AG09309 (cell line): Measurements from ENCODE around the gene CEP68.
"Not testable (repeated sequence)": the region's sequence is repeated elsewhere in the genome, so short reads cannot be mapped to it uniquely, and the experiment has no call there.

Experiments
- DNase-seq: peaks from one replicate; pipeline ENCODE4 v3.0.0-alpha.2; 2010; ENCODE audit warnings: low read depth
- H3K4me3 ChIP-seq: 2 replicates; pipeline ENCODE4 v1.5.1; 2011; ENCODE audit warnings: mild to moderate bottlenecking, low read depth, low read length, moderate library complexity; ENCODE audit not compliant: control insufficient read depth
- TF ChIP-seq, protein P1 (sequence below): IDR thresholded peaks from 2 replicates; pipeline ENCODE4 v1.5.1; 2011; ENCODE audit warnings: mild to moderate bottlenecking, low read depth, low read length, inconsistent platforms; ENCODE audit not compliant: insufficient read depth, control insufficient read depth; ENCODE audit errors: missing control alignments

CEP68 gene

GRCh38 chr2:65019010-65019409, 37.2 kb upstream of the CEP68 start:
- DNase-seq, result no peak
- H3K4me3 ChIP-seq, result no peak overlapping the region
- TF ChIP-seq, protein P1, sequence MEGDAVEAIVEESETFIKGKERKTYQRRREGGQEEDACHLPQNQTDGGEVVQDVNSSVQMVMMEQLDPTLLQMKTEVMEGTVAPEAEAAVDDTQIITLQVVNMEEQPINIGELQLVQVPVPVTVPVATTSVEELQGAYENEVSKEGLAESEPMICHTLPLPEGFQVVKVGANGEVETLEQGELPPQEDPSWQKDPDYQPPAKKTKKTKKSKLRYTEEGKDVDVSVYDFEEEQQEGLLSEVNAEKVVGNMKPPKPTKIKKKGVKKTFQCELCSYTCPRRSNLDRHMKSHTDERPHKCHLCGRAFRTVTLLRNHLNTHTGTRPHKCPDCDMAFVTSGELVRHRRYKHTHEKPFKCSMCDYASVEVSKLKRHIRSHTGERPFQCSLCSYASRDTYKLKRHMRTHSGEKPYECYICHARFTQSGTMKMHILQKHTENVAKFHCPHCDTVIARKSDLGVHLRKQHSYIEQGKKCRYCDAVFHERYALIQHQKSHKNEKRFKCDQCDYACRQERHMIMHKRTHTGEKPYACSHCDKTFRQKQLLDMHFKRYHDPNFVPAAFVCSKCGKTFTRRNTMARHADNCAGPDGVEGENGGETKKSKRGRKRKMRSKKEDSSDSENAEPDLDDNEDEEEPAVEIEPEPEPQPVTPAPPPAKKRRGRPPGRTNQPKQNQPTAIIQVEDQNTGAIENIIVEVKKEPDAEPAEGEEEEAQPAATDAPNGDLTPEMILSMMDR, result no peak

GRCh38 chr2:65019675-65020195, 36.5 kb upstream of the CEP68 start:
- H3K4me3 ChIP-seq, result no peak overlapping the region
- no peak for DNase-seq
- TF ChIP-seq, protein P1, result no peak

- H3K4me3 ChIP-seq, DNase-seq: not testable (repeated sequence)
These were observed 36.0 kb upstream of the CEP68 start for GRCh38 chr2:65020251-65020650.

DNA sequence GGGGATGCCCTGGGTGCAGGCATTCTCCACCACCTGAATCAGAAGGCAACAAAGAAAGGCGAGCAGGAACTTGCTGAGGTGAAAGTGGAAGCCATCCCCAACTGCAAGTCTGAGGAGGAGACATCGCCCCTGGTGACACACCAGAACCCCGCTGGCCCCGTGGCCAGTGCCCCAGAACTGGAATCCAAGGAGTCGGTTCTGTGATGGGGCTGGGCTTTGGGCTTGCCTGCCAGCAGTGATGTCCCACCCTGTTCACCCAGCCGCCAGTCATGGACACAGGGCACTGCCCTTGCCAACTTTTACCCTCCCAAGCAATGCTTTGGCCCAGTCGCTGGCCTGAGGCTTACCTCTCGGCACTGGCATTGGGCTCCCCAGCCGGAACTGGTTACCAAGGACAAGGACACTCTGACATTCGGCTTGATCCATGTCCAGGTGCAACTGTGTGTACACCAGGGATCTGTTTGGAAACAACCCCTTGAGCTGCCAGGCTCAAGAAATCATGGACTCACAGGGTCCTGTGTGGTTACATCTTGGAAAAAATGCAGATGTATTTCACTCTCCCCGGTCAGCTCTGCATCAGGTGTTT, 35.2 kb upstream of the CEP68 start:
- no peak for DNase-seq
- TF ChIP-seq, protein P1, result no peak
- H3K4me3 ChIP-seq, result no peak overlapping the region

GRCh38 chr2:65021709-65022108, 34.5 kb upstream of the CEP68 start:
- no peak overlapping the region for H3K4me3 ChIP-seq
- no peak for DNase-seq
- TF ChIP-seq, protein P1, result no peak

GRCh38 chr2:65022189-65022588, 34.0 kb upstream of the CEP68 start:
- no peak for DNase-seq
- no peak overlapping the region for H3K4me3 ChIP-seq
- TF ChIP-seq, protein P1, result no peak

DNA sequence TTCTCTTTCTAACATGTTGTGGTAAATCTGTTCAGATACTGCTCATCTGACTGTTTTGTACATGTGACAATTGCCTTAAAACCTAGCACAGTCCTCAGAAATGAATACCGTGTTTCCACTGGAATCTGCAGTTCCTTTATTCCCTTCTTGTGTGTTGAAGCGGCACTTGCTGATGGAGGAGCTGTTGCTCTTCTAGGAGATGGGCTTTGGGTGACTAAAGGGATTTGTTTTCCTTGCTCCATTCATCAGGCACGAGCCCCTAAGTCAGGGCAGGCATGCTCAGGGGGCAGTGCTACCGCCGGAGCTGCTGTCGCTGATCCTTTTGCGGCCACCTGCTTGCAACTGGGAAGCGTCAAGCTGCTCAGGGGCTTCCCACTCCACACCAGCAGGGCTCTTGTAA, 32.5 kb upstream of the CEP68 start:
- TF ChIP-seq, protein P1, result no peak
- no peak overlapping the region for H3K4me3 ChIP-seq
- no peak for DNase-seq
